Measurements from ENCODE around the gene ZBTB20. TPM values are rescaled to one million over a fixed set of nuclear protein-coding genes. Genes with fewer than 3 reads are reported as not detected.

Gene ZBTB20
- polyA plus RNA-seq, 1 donor from 2014 or later = 4.8 TPM

DNA sequence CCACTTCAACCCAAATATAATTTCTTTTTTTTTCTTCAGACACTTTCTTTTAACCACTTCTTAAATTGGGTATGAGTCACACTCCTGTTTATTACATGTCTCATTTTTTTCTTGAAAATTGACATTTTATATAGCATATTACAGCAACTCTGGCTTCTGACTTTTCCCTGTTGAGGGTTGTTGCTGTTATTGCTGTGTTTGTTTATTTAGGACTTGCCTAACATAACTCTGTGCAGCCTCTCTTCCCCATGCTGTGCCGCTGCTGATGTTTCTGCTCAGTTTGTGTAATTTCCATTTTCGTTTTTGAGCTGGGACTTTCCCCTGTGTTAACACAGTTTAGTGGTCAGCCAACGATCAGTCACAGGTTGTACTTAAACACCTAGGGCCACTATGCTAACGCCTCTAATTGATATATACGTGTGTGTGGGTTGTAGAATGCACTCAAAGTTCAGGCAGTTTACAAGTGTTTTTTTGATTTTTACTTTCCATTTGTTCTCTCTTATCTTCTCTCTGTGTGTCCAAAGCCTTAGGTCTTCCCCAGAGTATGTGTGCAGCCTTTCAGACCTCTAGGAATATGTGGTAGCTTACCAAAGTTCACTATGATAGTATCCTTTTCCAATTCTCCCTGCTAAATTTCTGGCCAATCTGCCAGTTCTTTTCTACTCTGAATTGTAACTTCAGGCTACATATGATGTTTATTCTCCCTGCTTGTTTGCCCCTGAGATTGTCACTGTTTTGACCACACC, 337.2 kb downstream of the ZBTB20 start:
- Histone ChIP-seq H3K9ac (ENCODE audit: low read length) (no peak overlapping the region), H3K4me2 (ENCODE audit: low read length) (no peak overlapping the region), H3K27ac (ENCODE audit: low read length) (no peak overlapping the region), H3K9me2 (ENCODE audit: insufficient read depth, low read length) (no peaks in the 10 kb centered on the region), H3K9me3 (ENCODE audit: low read length) (no peaks in the 10 kb centered on the region), H3K27me3 (ENCODE audit: insufficient read depth, low read depth, low read length) (no peaks in the 10 kb centered on the region), H3K79me2 (replicated peaks; ENCODE audit: insufficient read depth, low read length) (no peaks in the 10 kb centered on the region), H2AFZ (ENCODE audit: low read depth, low read length) (no peak overlapping the region), H3K4me3 (ENCODE audit: low read length) (no peak overlapping the region), H3K36me3 (ENCODE audit: insufficient read depth, low read length) (no peaks in the 10 kb centered on the region), H3F3A (ENCODE audit: insufficient read depth, low read length, poor library complexity, severe bottlenecking) (no peaks in the 10 kb centered on the region), H4K20me1 (ENCODE audit: insufficient read depth) (no peaks in the 10 kb centered on the region)
- TF ChIP-seq CTCF (IDR thresholded peaks at IDR 0.05; ENCODE audit: poor library complexity, severe bottlenecking) = no peak
- no peak for TF ChIP-seq EP300 (conservative IDR thresholded peaks at IDR 0.05; ENCODE audit: poor library complexity, severe bottlenecking)
- TF ChIP-seq EZH2 (IDR thresholded peaks at IDR 0.05; ENCODE audit: borderline replicate concordance, insufficient read depth, low read length, poor library complexity, severe bottlenecking) = no peak
- no peak for TF ChIP-seq MXI1 (conservative IDR thresholded peaks at IDR 0.05; ENCODE audit: poor library complexity, severe bottlenecking)
- TF ChIP-seq RAD21 (conservative IDR thresholded peaks at IDR 0.05) = no peak
- no peak for TF ChIP-seq SMC3 (conservative IDR thresholded peaks at IDR 0.05; ENCODE audit: poor library complexity)
- TF ChIP-seq POLR2AphosphoS5 (IDR thresholded peaks at IDR 0.05) = no peak
- no peak for TF ChIP-seq TAF1 (IDR thresholded peaks at IDR 0.05; ENCODE audit: low read depth)
- TF ChIP-seq REST (IDR thresholded peaks at IDR 0.05; ENCODE audit: borderline replicate concordance) = no peak

DNA sequence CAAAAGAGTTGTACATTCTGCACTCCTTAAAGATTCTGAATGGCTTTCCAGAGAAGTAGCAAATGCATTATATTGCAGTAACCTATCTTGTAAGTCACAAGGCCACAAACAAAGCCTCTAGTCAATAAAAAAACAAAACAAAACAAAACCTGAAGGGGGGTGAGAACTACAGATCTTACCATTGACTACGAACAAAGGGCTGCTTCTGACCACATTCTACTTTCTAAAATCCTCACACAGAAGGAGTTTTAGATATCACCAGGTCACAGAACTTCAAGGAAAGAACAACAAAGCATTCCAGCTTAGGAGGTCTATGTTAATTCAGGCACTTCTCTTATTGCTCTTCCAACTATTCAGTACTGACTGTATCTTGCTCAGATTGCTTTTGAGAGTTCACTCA, 343.0 kb downstream of the ZBTB20 start:
- Histone ChIP-seq H2AFZ (ENCODE audit: low read depth, low read length) (no peak overlapping the region), H3K4me3 (ENCODE audit: low read length) (no peak overlapping the region), H3K9me2 (ENCODE audit: insufficient read depth, low read length) (no peaks in the 10 kb centered on the region), H3K9ac (ENCODE audit: low read length) (no peak overlapping the region), H3K27ac (ENCODE audit: low read length) (no peak overlapping the region), H4K20me1 (ENCODE audit: insufficient read depth) (no peaks in the 10 kb centered on the region), H3K36me3 (ENCODE audit: insufficient read depth, low read length) (no peaks in the 10 kb centered on the region), H3K27me3 (ENCODE audit: insufficient read depth, low read depth, low read length) (no peaks in the 10 kb centered on the region), H3K9me3 (ENCODE audit: low read length) (no peaks in the 10 kb centered on the region), H3K4me2 (ENCODE audit: low read length) (no peak overlapping the region), H3F3A (ENCODE audit: insufficient read depth, low read length, poor library complexity, severe bottlenecking) (no peaks in the 10 kb centered on the region), H3K79me2 (replicated peaks; ENCODE audit: insufficient read depth, low read length) (no peaks in the 10 kb centered on the region)
- TF ChIP-seq EZH2 (IDR thresholded peaks at IDR 0.05; ENCODE audit: borderline replicate concordance, insufficient read depth, low read length, poor library complexity, severe bottlenecking) = no peak
- no peak for TF ChIP-seq REST (IDR thresholded peaks at IDR 0.05; ENCODE audit: borderline replicate concordance)
- TF ChIP-seq EP300 (conservative IDR thresholded peaks at IDR 0.05; ENCODE audit: poor library complexity, severe bottlenecking) = no peak
- no peak for TF ChIP-seq POLR2AphosphoS5 (IDR thresholded peaks at IDR 0.05)
- TF ChIP-seq CTCF (IDR thresholded peaks at IDR 0.05; ENCODE audit: poor library complexity, severe bottlenecking) = no peak
- TF ChIP-seq TAF1 (IDR thresholded peaks at IDR 0.05; ENCODE audit: low read depth) = no peak
- no peak for TF ChIP-seq MXI1 (conservative IDR thresholded peaks at IDR 0.05; ENCODE audit: poor library complexity, severe bottlenecking)
- no peak for TF ChIP-seq RAD21 (conservative IDR thresholded peaks at IDR 0.05)
- no peak for TF ChIP-seq SMC3 (conservative IDR thresholded peaks at IDR 0.05; ENCODE audit: poor library complexity)

Measured in neural cell (in vitro differentiated cells).